ENCODE data around the gene ZNF217. TPM values are rescaled to one million over a fixed set of nuclear protein-coding genes. Genes with fewer than 3 reads are reported as not detected.
"Not testable (repeated sequence)": the region's sequence is repeated elsewhere in the genome, so short reads cannot be mapped to it uniquely, and the experiment has no call there.

Gene ZNF217
- total and polyA plus RNA-seq, 8 donors: 6.3 to 40.2 (median 25.9) TPM

- Histone ChIP-seq H3K9me3 (no peaks in the 10 kb centered on the region), H3K36me3 (peaks cover 42 to 99% (median 96%) of the 10 kb centered on the region in 4 donors), H3K27me3 (no peaks in the 10 kb centered on the region), H3K4me3 (no peak overlapping the region), H3K27ac (peak overlapping the region in 3 of 5 donors; percentile 8 to 37 (median 13)), H3K4me1 (peaks cover 15 to 57% (median 45%) of the 10 kb centered on the region in 4 donors)
- intact Hi-C loops (cut with DNase I; ENCODE audit: low total_unique reads): loop anchor here (10.0 kb wide), 2 partner anchors 345 to 375 kb away; no protein-coding TSS in a partner anchor
- WGBS, 5 donors: 83 to 90% (median 88%) methylated on average over 7 of the region's 7 CpGs
- TF ChIP-seq, protein P1, sequence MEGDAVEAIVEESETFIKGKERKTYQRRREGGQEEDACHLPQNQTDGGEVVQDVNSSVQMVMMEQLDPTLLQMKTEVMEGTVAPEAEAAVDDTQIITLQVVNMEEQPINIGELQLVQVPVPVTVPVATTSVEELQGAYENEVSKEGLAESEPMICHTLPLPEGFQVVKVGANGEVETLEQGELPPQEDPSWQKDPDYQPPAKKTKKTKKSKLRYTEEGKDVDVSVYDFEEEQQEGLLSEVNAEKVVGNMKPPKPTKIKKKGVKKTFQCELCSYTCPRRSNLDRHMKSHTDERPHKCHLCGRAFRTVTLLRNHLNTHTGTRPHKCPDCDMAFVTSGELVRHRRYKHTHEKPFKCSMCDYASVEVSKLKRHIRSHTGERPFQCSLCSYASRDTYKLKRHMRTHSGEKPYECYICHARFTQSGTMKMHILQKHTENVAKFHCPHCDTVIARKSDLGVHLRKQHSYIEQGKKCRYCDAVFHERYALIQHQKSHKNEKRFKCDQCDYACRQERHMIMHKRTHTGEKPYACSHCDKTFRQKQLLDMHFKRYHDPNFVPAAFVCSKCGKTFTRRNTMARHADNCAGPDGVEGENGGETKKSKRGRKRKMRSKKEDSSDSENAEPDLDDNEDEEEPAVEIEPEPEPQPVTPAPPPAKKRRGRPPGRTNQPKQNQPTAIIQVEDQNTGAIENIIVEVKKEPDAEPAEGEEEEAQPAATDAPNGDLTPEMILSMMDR (IDR thresholded peaks at IDR 0.05): no peak
- TF ChIP-seq EP300 (IDR thresholded peaks at IDR 0.05) (no peak), POLR2AphosphoS5 (IDR thresholded peaks at IDR 0.05) (no peak), POLR2A (IDR thresholded peaks at IDR 0.05) (no peak)
- peak in 1 of 2 donors; percentile 19 for DNase-seq
These were observed 23.9 kb downstream of the ZNF217 start for GRCh38 chr20:53569606-53570307.

DNA sequence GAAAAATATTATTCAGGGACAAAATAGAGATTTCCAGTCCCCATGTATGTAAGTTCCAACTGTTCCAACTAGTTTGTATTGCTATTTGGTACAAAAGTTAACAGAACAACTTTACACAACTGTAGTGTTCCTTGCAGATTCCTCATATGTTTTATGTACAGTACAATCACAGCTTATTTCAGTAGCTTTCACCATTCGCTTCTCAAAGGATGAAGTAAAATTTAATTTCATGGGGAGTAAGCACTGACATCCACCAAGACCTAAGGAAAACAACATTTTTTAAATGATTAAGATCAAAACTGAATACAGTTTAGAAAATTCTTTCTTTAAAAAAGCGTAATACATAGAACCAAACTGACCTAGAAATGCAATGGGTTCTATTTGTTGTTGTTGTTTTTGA, 24.6 kb downstream of the ZNF217 start:
- H3K36me3 ChIP-seq: peaks cover 35 to 97% (median 95%) of the 10 kb centered on the region in 4 donors
- 93 to 98% (median 96%) methylated on average over 2 of the region's 2 CpGs for WGBS, 5 donors
- H3K4me1 ChIP-seq: peaks cover 15 to 52% (median 43%) of the 10 kb centered on the region in 4 donors
- no peaks in the 10 kb centered on the region for H3K9me3 ChIP-seq
- peak overlapping the region in 1 of 5 donors; percentile 37 for H3K27ac ChIP-seq
- no peaks in the 10 kb centered on the region for H3K27me3 ChIP-seq
- TF ChIP-seq POLR2A (IDR thresholded peaks at IDR 0.05) (no peak), EP300 (IDR thresholded peaks at IDR 0.05) (no peak), POLR2AphosphoS5 (IDR thresholded peaks at IDR 0.05) (no peak)
- TF ChIP-seq, protein P1 (IDR thresholded peaks at IDR 0.05): no peak
- intact Hi-C loops (cut with DNase I; ENCODE audit: low total_unique reads): no loop called here
- no peak overlapping the region for H3K4me3 ChIP-seq
- DNase-seq: no peak

GRCh38 chr20:53568351-53568750, 25.3 kb downstream of the ZNF217 start:
- Histone ChIP-seq H3K36me3 (peaks cover 28 to 91% (median 88%) of the 10 kb centered on the region in 4 donors), H3K4me1 (peaks cover 15 to 50% (median 38%) of the 10 kb centered on the region in 4 donors)
- DNase-seq: peak in 1 of 2 donors; percentile 18

DNA sequence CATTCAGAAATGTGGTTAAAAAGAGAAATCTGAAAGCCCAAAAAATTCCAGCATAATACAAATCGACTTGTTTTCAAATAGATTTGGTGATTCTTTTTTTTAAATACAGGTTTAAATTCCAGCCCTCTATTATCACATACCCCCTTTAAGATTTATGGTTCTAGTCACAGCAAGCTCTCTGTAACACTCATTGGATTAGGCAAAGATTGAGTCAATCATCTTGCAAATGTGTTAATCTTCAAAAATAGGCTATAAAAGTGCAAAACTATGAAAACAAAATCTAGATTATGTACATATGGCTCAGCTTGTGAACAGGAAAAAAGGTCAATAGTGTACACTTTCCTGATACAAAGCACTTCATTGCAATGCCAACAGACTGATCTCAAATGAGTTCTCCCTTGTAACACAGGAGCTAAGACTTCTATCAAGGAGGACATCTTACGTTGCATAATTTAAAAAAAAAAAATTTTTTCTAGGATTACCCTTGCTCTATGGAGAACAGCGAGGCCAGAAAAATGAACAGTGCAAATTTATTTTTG, 26.2 kb downstream of the ZNF217 start:
- WGBS, 5 donors: 75 to 86% (median 84%) methylated on average over 3 of the region's 3 CpGs
- intact Hi-C loops (cut with DNase I; ENCODE audit: low total_unique reads): no loop called here
- Histone ChIP-seq H3K4me1 (peaks cover 15 to 42% (median 33%) of the 10 kb centered on the region in 4 donors), H3K4me3 (no peak overlapping the region), H3K9me3 (no peaks in the 10 kb centered on the region), H3K27ac (no peak overlapping the region), H3K27me3 (no peaks in the 10 kb centered on the region), H3K36me3 (peaks cover 22 to 82% (median 79%) of the 10 kb centered on the region in 4 donors)
- TF ChIP-seq POLR2A (IDR thresholded peaks at IDR 0.05) (no peak), EP300 (IDR thresholded peaks at IDR 0.05) (no peak), POLR2AphosphoS5 (IDR thresholded peaks at IDR 0.05) (no peak)
- TF ChIP-seq, protein P1 (IDR thresholded peaks at IDR 0.05): no peak
- no peak for DNase-seq

More at GRCh38 chr20:53568351-53568750, 25.3 kb downstream of the ZNF217 start:
- no peak overlapping the region for H3K4me3 ChIP-seq
- intact Hi-C loops (cut with DNase I; ENCODE audit: low total_unique reads): no loop called here
- no peaks in the 10 kb centered on the region for H3K27me3 ChIP-seq
- H3K27ac ChIP-seq: no peak overlapping the region
- 81 to 89% (median 85%) methylated on average over 8 of the region's 8 CpGs for WGBS, 5 donors
- TF ChIP-seq EP300 (IDR thresholded peaks at IDR 0.05) (no peak), POLR2A (IDR thresholded peaks at IDR 0.05) (no peak), POLR2AphosphoS5 (IDR thresholded peaks at IDR 0.05) (no peak)
- TF ChIP-seq, protein P1 (IDR thresholded peaks at IDR 0.05): no peak
- H3K9me3 ChIP-seq: no peaks in the 10 kb centered on the region

GRCh38 chr20:53566623-53567022, 27.0 kb downstream of the ZNF217 start:
- WGBS, 5 donors: 93 to 96% (median 95%) methylated on average over 9 of the region's 9 CpGs
- intact Hi-C loops (cut with DNase I; ENCODE audit: low total_unique reads): not testable (repeated sequence)
- H3K36me3 ChIP-seq: peaks cover 21 to 74% (median 71%) of the 10 kb centered on the region in 4 donors

More at GRCh38 chr20:53566623-53567022, 27.0 kb downstream of the ZNF217 start:
- H3K9me3 ChIP-seq, H3K27ac ChIP-seq, H3K4me3 ChIP-seq, H3K27me3 ChIP-seq: not testable (repeated sequence)
- peak in 1 of 2 donors; percentile 9 for DNase-seq
- H3K4me1 ChIP-seq: peaks cover 15 to 36% (median 26%) of the 10 kb centered on the region in 4 donors
